Measurements from ENCODE around the gene LAMP2.

- TF ChIP-seq CTCF (IDR thresholded peaks at IDR 0.05; ENCODE audit: control extremely low read depth in 1 of 3, insufficient read depth in 1 of 3, low read depth in 1 of 3, low read length in 3 of 3) (no peak), HDAC2 (IDR thresholded peaks at IDR 0.05; ENCODE audit: borderline replicate concordance in 1 of 2, low read depth in 2 of 2, low read length in 2 of 2) (no peak), CREB1 (IDR thresholded peaks at IDR 0.05) (no peak), POLR2A (IDR thresholded peaks at IDR 0.05; ENCODE audit: control extremely low read depth in 1 of 2, low read depth in 2 of 2, low read length in 2 of 2) (no peak), KDM4A (IDR thresholded peaks at IDR 0.05; ENCODE audit: low read depth, low read length, severe bottlenecking) (no peak), TAF1 (IDR thresholded peaks at IDR 0.05; ENCODE audit: low read depth, low read length) (no peak), YY1 (IDR thresholded peaks at IDR 0.05; ENCODE audit: low read depth, low read length) (no peak)
Observed at GRCh38 chrX:120408168-120408567, 60.9 kb downstream of the LAMP2 start.
